Peyer's patch (tissue), 4 donors: ENCODE data around the gene FAM120B. TPM values are rescaled to one million over a fixed set of nuclear protein-coding genes. Genes with fewer than 3 reads are reported as not detected.

ENCODE experiments used
- DNase-seq, 3 donors: peaks; one replicate each; pipeline ENCODE4 v3.0.0-alpha.2; 2017 to 2019
- H3K27ac ChIP-seq, 4 donors: fragments of 200-600 bp; sonication (generic); one replicate each; pipeline ENCODE4 v1.5.1; 2016 to 2019
- H3K27me3 ChIP-seq, 2 donors: fragments of 200-600 bp; sonication (generic); one replicate each; pipeline ENCODE4 v1.5.1; 2019
- H3K36me3 ChIP-seq, 3 donors: fragments of 200-600 bp; sonication (generic); one replicate each; pipeline ENCODE4 v1.5.1; 2016 to 2019
- H3K4me1 ChIP-seq, 4 donors: fragments of 200-600 bp; sonication (generic); one replicate each; pipeline ENCODE4 v1.5.1; 2016 to 2019
- H3K4me3 ChIP-seq, 4 donors: fragments of 200-600 bp; sonication (generic); 1 replicate in 3 of 4; 2 replicates in 1 of 4; pipeline ENCODE4 v1.5.1; 2016 to 2019; ENCODE audit warnings: mild to moderate bottlenecking in 1 of 4
- H3K9me3 ChIP-seq, 4 donors: fragments of 200-600 bp; sonication (generic); one replicate each; pipeline ENCODE4 v1.5.1; 2016 to 2019; ENCODE audit warnings: mild to moderate bottlenecking in 1 of 4
- POLR2A ChIP-seq, 2 donors: fragments of 450-650 bp; IDR thresholded peaks; one replicate each; pipeline ENCODE4 v1.5.1; 2017; ENCODE audit warnings: antibody characterized with exemption in 2 of 2, mild to moderate bottlenecking in 2 of 2, moderate library complexity in 2 of 2
- small RNA-seq, 2 donors: library from RNA; depleted of rRNA; stranded (forward); fragments of <200 nt; gene quantifications; one replicate each; pipeline ENCODE3, GENCODE V24; 2016
- total RNA-seq, 4 donors: library from RNA; depleted of rRNA; stranded (reverse); fragments of >200 nt; gene quantifications; one replicate each; pipeline ENCODE4 v1.1.0, GENCODE V29; 2016
- TF ChIP-seq, protein P1 (sequence below), 6 experiments: fragments of 450-650 bp in 4 of 6; fragments of 200-600 bp in 2 of 6; sonication (generic) in 1 of 6; IDR thresholded peaks; one replicate each; pipeline ENCODE4 v1.5.1; 2017 to 2019; ENCODE audit warnings: antibody characterized with exemption in 6 of 6, mild to moderate bottlenecking in 3 of 6, moderate library complexity in 1 of 6

FAM120B gene
- total RNA-seq, 4 donors from 2014 or later: 22.1 to 50.3 (median 38.1) TPM

DNA sequence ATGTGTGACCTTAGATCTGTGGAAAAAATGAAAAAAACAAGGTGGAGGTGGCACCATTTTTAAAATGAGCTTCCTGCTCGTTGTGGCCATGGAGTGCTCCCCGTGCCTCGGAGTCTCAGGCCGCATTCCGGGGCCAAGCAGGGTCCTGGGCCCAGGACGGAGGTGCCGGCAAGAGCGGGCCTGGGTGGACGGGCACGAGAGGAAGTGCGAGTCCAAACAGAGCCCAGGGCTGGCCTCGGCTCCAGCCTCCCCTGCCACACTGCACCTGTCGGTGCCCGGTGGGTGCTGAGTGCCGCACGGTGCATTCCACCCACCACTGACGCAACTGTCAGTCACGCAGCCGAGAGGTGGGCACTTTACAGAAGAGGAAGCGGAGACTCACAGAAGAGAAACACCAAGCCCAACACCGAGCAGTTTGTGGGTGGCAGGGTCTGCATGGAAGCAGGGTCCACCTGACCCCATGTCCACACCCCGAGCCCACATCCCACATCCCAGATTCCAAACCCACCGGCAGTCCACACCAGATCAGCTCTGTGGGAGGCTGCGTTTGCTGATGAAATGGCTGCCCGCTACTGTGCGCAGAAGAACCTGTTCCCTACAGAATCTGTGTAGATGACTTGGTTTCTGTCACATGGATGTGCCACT, 148.9 kb downstream of the FAM120B start:
- Histone ChIP-seq H3K9me3 (no peaks in the 10 kb centered on the region), H3K27ac (no peak overlapping the region), H3K4me1 (no peaks in the 10 kb centered on the region), H3K36me3 (no peaks in the 10 kb centered on the region), H3K27me3 (no peaks in the 10 kb centered on the region), H3K4me3 (no peak overlapping the region)
- TF ChIP-seq POLR2A (IDR thresholded peaks at IDR 0.05): no peak
- TF ChIP-seq, protein P1, sequence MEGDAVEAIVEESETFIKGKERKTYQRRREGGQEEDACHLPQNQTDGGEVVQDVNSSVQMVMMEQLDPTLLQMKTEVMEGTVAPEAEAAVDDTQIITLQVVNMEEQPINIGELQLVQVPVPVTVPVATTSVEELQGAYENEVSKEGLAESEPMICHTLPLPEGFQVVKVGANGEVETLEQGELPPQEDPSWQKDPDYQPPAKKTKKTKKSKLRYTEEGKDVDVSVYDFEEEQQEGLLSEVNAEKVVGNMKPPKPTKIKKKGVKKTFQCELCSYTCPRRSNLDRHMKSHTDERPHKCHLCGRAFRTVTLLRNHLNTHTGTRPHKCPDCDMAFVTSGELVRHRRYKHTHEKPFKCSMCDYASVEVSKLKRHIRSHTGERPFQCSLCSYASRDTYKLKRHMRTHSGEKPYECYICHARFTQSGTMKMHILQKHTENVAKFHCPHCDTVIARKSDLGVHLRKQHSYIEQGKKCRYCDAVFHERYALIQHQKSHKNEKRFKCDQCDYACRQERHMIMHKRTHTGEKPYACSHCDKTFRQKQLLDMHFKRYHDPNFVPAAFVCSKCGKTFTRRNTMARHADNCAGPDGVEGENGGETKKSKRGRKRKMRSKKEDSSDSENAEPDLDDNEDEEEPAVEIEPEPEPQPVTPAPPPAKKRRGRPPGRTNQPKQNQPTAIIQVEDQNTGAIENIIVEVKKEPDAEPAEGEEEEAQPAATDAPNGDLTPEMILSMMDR (IDR thresholded peaks at IDR 0.05): no peak
- peak in 1 of 3 donors; percentile 37 for DNase-seq

DNA sequence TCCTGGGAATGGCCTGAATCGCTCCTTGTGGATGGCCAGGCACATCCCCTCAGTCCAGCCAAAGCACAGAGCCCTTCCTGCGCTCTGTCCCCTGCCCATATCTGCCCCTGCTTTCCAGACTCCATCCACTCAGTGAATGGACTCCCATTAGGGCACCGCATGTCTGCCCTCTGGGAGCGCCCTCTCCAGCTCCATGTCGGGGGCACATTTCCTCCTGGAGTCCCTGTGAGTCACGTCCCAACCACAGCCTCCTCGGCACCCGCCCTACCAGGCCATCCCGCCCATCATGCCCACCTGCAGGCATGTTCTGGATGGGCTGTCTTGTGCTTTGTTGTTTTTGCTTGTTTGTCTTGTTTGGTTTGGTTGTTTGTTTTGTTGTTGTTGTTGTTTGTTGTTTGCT, 149.8 kb downstream of the FAM120B start:
- no peak for DNase-seq
- TF ChIP-seq, protein P1 (IDR thresholded peaks at IDR 0.05): no peak
- TF ChIP-seq POLR2A (IDR thresholded peaks at IDR 0.05): no peak
- H3K4me3 ChIP-seq: no peak overlapping the region

More for the DNA sequence above, 149.8 kb downstream of the FAM120B start:
- Histone ChIP-seq H3K9me3 (no peaks in the 10 kb centered on the region), H3K27ac (no peak overlapping the region), H3K36me3 (no peaks in the 10 kb centered on the region), H3K27me3 (no peaks in the 10 kb centered on the region), H3K4me1 (no peaks in the 10 kb centered on the region)

Small RNA genes lying within 50 kb of the gene (small RNA-seq; reads per million reads assigned to genes)
- 0 reads per million in 2 donors for gene MIR4644

Other genes starting within 250 kb of the FAM120B start
- gene DLL1, start 15.7 kb upstream of the FAM120B start, total RNA-seq: 10 to 100 TPM; 16.3 to 89.1 (median 32.3) TPM
- 100 to 1,000 TPM in 3 of 4 donors, 10 to 100 TPM in 1; 84.9 to 154 (median 143) TPM for gene PSMB1, start 246.5 kb downstream of the FAM120B start, total RNA-seq
- 10 to 100 TPM; 14.2 to 37.1 (median 33.7) TPM for gene TBP, start 247.6 kb downstream of the FAM120B start, total RNA-seq